Measurements from ENCODE around the gene ITGA11.

DNA sequence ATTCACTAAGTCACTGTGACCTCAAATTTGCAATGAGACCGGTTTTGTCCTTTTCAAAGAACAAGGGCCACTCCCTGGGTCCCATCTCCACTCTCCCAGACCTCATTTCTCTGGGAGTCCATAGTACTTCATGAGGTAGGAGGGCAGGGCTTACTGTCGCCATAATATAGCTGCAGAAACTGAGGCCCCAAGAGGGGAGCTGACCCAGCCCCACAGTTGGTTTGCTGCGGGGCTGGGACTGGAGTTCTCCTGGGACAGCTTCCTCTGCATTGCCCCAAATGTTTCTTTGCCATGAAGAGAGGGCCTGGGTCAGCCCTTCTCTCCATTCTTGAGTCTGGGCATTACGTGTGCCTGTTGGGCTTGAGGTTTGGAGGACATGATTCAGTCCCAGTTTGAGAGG, 60.1 kb downstream of the ITGA11 start:
- TF ChIP-seq, protein P1, sequence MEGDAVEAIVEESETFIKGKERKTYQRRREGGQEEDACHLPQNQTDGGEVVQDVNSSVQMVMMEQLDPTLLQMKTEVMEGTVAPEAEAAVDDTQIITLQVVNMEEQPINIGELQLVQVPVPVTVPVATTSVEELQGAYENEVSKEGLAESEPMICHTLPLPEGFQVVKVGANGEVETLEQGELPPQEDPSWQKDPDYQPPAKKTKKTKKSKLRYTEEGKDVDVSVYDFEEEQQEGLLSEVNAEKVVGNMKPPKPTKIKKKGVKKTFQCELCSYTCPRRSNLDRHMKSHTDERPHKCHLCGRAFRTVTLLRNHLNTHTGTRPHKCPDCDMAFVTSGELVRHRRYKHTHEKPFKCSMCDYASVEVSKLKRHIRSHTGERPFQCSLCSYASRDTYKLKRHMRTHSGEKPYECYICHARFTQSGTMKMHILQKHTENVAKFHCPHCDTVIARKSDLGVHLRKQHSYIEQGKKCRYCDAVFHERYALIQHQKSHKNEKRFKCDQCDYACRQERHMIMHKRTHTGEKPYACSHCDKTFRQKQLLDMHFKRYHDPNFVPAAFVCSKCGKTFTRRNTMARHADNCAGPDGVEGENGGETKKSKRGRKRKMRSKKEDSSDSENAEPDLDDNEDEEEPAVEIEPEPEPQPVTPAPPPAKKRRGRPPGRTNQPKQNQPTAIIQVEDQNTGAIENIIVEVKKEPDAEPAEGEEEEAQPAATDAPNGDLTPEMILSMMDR (IDR thresholded peaks at IDR 0.05) = no peak
- TF ChIP-seq POLR2A (IDR thresholded peaks at IDR 0.05) = no peak
